Cardiac fibroblast (primary cell): Measurements from ENCODE around the gene RDX.

Experiments
- DNase-seq, 2 donors: peaks; one replicate each; pipeline versions ENCODE4 v3.0.0 to v3.0.0-alpha.2; 2010; ENCODE audit warnings: low read depth in 2 of 2
- H3K4me3 ChIP-seq, 2 donors: replicated peaks in 1 of 2; 1 replicate in 1 of 2; 2 replicates in 1 of 2; pipeline ENCODE4 v1.5.1; 2011; ENCODE audit warnings: low read depth in 2 of 2, low read length in 2 of 2, mild to moderate bottlenecking in 2 of 2, moderate library complexity in 1 of 2
- CTCF ChIP-seq: IDR thresholded peaks from one replicate; pipeline ENCODE4 v1.5.1; 2011; ENCODE audit warnings: low read depth, mild to moderate bottlenecking, low read length, inconsistent platforms

The RDX gene

GRCh38 chr11:110160437-110160836 is 136.0 kb downstream of the RDX start:
- no peak overlapping the region for H3K4me3 ChIP-seq
- TF ChIP-seq CTCF = no peak
- peak; percentile 22 to 34 for DNase-seq

- TF ChIP-seq CTCF = no peak
- no peak overlapping the region for H3K4me3 ChIP-seq
- peak in 1 of 2 donors; percentile 67 for DNase-seq
Observed at GRCh38 chr11:110160016-110160415, 136.4 kb downstream of the RDX start.

- DNase-seq = no peak
- no peak overlapping the region for H3K4me3 ChIP-seq
- TF ChIP-seq CTCF = no peak
Observed at GRCh38 chr11:110159476-110159875, 136.9 kb downstream of the RDX start.

- DNase-seq = no peak
- H3K4me3 ChIP-seq = no peak overlapping the region
- TF ChIP-seq CTCF = no peak
Observed at GRCh38 chr11:110158317-110159200, 137.9 kb downstream of the RDX start.

GRCh38 chr11:110156503-110156902 is 139.9 kb downstream of the RDX start:
- TF ChIP-seq CTCF = no peak
- no peak overlapping the region for H3K4me3 ChIP-seq
- no peak for DNase-seq

- no peak for DNase-seq
- H3K4me3 ChIP-seq = no peak overlapping the region
- no peak for TF ChIP-seq CTCF
Observed at GRCh38 chr11:110153474-110153873, 142.9 kb downstream of the RDX start.

GRCh38 chr11:110152199-110152598 is 144.2 kb downstream of the RDX start:
- DNase-seq = no peak
- TF ChIP-seq CTCF = no peak
- no peak overlapping the region for H3K4me3 ChIP-seq
